ENCODE data around the gene PTPRN2.

PTPRN2 gene

DNA sequence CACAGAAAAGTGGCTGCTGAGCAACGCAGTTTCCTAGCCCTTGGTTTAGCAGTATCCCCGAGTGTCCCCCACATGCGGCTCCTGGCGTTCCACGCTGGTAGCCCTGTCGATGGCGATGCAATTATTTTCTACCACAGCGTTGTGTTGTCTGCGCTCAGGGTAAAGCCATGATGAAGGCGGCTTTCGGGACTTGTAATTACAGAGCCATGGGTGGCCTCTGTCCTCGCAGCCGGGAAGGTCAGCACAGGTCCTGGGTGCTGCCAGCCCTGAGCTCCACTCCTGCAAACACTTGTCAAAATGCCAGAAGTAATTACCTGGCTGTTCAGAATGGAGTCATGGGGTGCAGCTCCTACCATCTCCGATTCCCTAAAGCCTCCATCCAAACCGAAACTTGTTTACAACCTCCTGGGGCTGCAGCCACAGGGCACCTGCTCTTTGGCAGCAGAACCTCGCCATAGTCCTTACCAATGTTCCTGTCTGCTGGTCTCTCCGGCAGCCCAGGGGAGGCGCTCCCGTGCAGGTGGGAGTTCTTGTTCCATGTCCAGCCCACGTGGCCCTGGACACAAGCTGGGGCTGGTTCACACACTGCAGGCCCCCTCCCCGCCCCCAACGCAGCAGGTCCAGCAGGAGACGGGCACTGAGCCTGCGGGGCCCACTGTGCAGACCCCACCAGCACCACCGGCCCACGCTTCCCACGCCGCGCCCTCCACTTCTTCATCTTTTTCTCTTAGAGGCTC is 512.6 kb downstream of the PTPRN2 start:
- H3K36me3 ChIP-seq (ENCODE audit: insufficient read depth, low read length), result no peaks in the 10 kb centered on the region
- H3K4me3 ChIP-seq (ENCODE audit: low read depth in 1 of 2, low read length in 2 of 2), result no peak overlapping the region
- no peaks in the 10 kb centered on the region for H3K27me3 ChIP-seq (ENCODE audit: control insufficient read depth in 1 of 2, insufficient read depth in 2 of 2, low read length in 2 of 2)
- no peaks in the 10 kb centered on the region for H3K4me1 ChIP-seq (ENCODE audit: insufficient read depth, low read length)
- H3K27ac ChIP-seq (ENCODE audit: low read depth, low read length), result no peak overlapping the region
- no peak overlapping the region for H3K9ac ChIP-seq (ENCODE audit: low read length)
- no peaks in the 10 kb centered on the region for H3K9me3 ChIP-seq (ENCODE audit: low read length)

DNA sequence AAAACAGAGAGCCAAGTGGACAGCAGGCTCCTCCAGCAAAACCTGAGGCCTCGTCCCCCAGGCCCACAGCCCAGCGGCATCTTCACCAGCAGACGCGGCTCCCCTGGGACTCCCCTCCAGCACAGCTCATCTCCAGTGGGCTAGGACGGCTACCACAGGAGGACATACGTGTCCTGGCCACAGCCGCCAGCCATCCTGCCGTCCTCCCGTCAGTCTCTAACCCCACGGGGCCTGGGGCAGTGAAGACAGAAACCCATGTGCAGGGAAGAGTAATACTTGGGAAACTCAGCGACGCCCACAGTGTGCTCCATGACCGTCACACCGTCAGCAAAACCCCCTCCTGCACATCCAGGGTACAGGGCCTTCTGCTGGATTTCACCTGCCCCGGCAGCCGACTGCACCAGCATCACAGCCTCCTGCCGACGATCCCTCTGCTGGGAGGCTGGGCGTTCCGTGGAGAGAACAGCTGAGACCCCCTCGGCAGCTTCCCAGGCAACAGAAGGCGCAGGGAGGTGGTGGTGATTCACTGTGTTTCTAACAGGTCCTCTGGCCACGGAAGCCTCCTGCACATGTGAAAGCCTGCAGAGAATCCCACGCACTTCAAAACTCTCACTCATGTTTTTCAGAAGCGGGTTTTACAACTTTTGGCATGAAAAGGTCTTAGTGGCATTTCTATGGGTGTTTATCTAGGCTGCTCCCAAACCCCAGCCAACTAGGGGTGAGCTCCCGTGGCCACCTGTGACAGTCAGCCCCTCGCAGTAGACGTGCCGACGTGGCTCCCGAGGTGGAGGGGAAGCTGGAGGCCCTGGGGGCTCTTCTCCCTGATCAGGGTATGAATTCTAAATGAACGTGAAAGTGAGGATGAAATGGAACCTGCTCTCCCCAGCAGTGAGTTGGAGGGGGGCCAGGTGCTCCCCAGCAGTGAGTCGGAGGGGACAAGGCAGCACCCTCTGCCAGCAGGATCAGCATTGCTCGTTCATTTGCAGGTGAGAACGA is 513.5 kb downstream of the PTPRN2 start:
- H3K4me3 ChIP-seq (ENCODE audit: low read depth in 1 of 2, low read length in 2 of 2), result no peak overlapping the region
- no peak overlapping the region for H3K9ac ChIP-seq (ENCODE audit: low read length)
- H3K36me3 ChIP-seq (ENCODE audit: insufficient read depth, low read length), result no peaks in the 10 kb centered on the region
- no peaks in the 10 kb centered on the region for H3K27me3 ChIP-seq (ENCODE audit: control insufficient read depth in 1 of 2, insufficient read depth in 2 of 2, low read length in 2 of 2)
- no peaks in the 10 kb centered on the region for H3K4me1 ChIP-seq (ENCODE audit: insufficient read depth, low read length)
- H3K9me3 ChIP-seq (ENCODE audit: low read length), result no peaks in the 10 kb centered on the region
- H3K27ac ChIP-seq (ENCODE audit: low read depth, low read length), result no peak overlapping the region

DNA sequence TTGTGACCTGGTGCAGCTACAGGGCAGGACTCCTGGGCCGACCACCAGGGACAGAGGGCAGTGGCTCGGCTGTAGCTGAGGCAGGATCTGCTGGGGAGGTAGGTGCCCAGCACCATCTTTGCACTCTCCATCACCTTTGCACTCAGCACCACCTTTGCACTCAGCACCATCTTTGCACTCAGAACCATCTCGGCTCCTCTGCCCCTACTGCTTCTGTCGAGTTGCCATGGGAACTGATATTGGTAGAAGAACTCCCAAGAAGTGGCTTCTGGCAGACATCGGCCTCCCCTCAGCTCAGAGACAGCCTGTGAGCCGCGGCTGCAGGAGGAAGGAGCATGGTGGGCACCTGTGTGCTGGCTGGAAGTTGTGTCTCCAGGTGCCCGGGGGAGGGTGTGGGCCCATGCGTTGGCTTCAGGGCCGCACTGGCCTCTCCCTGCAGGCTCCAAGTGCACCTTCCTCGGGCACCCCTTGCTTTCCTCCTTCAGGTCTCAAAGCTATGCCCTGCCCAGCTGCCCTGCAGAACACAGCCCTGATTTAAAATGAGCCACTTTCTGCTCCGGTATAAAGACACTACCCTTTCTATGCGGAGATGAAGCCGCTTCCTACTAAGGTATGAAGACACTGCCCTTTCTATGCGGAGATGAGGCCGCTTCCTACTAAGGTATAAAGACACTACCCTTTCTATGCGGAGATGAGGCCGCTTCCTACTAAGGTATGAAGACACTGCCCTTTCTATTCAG is 514.5 kb downstream of the PTPRN2 start:
- no peaks in the 10 kb centered on the region for H3K27me3 ChIP-seq (ENCODE audit: control insufficient read depth in 1 of 2, insufficient read depth in 2 of 2, low read length in 2 of 2)
- H3K9me3 ChIP-seq (ENCODE audit: low read length), result no peaks in the 10 kb centered on the region
- no peak overlapping the region for H3K4me3 ChIP-seq (ENCODE audit: low read depth in 1 of 2, low read length in 2 of 2)
- H3K4me1 ChIP-seq (ENCODE audit: insufficient read depth, low read length), result no peaks in the 10 kb centered on the region
- no peak overlapping the region for H3K9ac ChIP-seq (ENCODE audit: low read length)
- H3K36me3 ChIP-seq (ENCODE audit: insufficient read depth, low read length), result no peaks in the 10 kb centered on the region
- H3K27ac ChIP-seq (ENCODE audit: low read depth, low read length), result no peak overlapping the region

DNA sequence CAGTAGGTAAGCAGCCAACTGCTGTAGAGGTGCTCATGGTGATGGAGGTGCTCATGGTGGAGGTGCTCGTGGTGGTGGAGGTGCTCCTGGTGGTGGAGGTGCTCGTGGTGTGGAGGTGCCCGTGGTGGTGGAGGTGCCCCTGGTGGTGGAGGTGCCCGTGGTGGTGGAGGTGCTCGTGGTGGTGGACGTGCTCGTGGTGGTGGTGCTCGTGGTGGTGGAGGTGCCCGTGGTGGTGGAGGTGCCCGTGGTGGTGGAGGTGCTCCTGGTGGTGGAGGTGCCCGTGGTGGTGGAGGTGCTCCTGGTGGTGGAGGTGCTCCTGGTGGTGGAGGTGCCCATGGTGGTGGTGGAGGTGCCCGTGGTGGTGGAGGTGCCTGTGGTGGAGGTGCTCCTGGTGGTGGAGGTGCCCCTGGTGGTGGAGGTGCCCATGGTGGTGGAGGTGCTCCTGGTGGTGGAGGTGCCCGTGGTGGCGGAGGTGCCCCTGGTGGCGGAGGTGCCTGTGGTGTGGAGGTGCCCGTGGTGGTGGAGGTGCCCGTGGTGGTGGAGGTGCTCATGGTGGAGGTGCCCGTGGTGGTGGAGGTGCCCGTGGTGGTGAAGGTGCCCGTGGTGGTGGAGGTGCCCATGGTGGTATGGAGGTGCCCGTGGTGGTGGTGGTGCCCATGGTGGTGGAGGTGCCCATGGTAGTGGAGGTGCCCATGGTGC is 517.3 kb downstream of the PTPRN2 start:
- Histone ChIP-seq H3K9ac (ENCODE audit: low read length) (no peak overlapping the region), H3K27me3 (ENCODE audit: control insufficient read depth in 1 of 2, insufficient read depth in 2 of 2, low read length in 2 of 2) (no peaks in the 10 kb centered on the region), H3K4me1 (ENCODE audit: insufficient read depth, low read length) (no peaks in the 10 kb centered on the region), H3K36me3 (ENCODE audit: insufficient read depth, low read length) (no peaks in the 10 kb centered on the region), H3K27ac (ENCODE audit: low read depth, low read length) (no peak overlapping the region), H3K9me3 (ENCODE audit: low read length) (no peaks in the 10 kb centered on the region), H3K4me3 (ENCODE audit: low read depth in 1 of 2, low read length in 2 of 2) (no peak overlapping the region)

DNA sequence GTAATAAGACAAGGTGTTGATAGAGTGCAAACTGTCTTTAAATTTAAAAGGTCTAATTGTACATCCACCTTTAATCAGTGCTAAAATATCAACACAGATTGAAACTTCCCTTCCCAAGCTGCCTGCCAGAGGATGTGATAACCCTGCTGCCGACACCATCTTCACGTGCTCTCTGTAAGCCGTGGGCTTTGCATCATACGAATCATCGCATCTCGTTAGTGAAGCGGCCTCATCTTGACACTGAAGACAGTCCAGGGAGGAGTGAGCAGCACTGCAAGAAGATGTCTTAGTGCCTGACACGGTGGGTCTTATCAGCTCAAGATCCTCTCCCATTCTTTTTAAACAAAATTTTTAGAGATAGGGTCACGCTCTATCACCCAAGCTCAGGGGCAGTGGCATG is 518.8 kb downstream of the PTPRN2 start:
- Histone ChIP-seq H3K4me1 (ENCODE audit: insufficient read depth, low read length) (no peaks in the 10 kb centered on the region), H3K27me3 (ENCODE audit: control insufficient read depth in 1 of 2, insufficient read depth in 2 of 2, low read length in 2 of 2) (no peaks in the 10 kb centered on the region), H3K27ac (ENCODE audit: low read depth, low read length) (no peak overlapping the region), H3K9ac (ENCODE audit: low read length) (no peak overlapping the region), H3K36me3 (ENCODE audit: insufficient read depth, low read length) (no peaks in the 10 kb centered on the region), H3K4me3 (ENCODE audit: low read depth in 1 of 2, low read length in 2 of 2) (no peak overlapping the region), H3K9me3 (ENCODE audit: low read length) (no peaks in the 10 kb centered on the region)

DNA sequence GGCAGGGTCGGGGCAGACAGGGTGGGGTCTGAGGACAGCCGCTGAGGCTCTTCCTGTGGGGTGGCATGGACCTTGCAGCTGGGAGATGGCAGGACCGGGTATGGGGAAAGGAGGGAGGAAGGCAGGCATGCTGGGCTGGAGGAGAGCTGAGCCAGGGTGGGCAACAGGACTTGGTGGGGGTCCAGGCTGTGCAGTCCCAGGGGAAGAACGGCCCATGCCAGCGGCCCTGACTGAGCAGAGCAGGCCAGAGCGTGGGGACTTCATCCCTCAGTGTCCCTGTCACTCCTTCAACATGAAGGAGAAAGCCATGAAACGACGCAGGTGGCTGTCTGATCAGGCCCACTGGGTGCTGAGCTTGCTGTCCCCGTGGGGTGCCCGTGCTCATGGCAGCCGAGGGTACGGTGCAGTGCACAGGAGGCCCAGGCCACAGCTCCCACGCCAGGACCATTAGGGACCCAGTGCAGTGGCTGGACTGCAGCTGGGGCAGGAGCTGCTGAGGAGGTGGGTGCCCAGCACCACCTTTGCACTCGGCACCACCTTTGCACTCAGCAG is 519.6 kb downstream of the PTPRN2 start:
- H3K36me3 ChIP-seq (ENCODE audit: insufficient read depth, low read length), result no peaks in the 10 kb centered on the region
- no peak overlapping the region for H3K4me3 ChIP-seq (ENCODE audit: low read depth in 1 of 2, low read length in 2 of 2)
- no peak overlapping the region for H3K9ac ChIP-seq (ENCODE audit: low read length)
- no peaks in the 10 kb centered on the region for H3K9me3 ChIP-seq (ENCODE audit: low read length)
- H3K27ac ChIP-seq (ENCODE audit: low read depth, low read length), result no peak overlapping the region
- H3K27me3 ChIP-seq (ENCODE audit: control insufficient read depth in 1 of 2, insufficient read depth in 2 of 2, low read length in 2 of 2), result no peaks in the 10 kb centered on the region
- H3K4me1 ChIP-seq (ENCODE audit: insufficient read depth, low read length), result no peaks in the 10 kb centered on the region

DNA sequence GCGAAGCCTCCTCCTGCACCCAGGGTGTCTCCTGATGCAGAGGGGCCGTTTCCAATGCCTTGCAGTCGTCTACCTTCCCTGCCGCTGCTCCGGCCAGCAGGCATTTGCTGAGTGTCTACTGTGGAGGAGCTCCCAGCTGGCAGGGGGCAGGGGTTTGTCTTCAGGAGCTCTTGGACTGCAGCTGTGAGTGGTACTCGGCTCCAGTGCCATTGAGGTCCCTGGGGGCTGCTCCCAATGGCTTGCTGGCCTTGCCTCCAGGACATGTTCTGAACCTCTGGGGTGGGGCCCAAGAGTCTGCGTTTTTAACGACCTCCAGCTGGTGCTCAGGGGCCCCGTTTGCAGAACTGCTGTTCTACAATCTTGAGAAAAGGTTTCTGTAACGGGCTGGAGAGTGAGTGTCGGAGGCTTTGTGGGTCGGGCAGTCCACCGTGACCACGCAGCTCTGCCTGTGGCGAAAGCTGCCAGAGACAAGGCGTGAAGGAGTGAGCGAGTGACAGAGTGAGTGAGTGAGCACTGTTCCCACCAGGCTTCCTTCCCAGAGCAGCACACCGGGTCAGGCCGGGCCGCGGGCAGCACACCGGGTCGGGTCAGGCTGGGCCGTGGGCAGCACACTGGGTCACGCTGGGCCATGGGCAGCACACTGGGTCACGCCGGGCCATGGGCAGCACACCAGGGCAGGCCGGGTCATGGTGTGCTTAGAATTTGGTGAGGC is 520.2 kb downstream of the PTPRN2 start:
- Histone ChIP-seq H3K36me3 (ENCODE audit: insufficient read depth, low read length) (no peaks in the 10 kb centered on the region), H3K27ac (ENCODE audit: low read depth, low read length) (no peak overlapping the region), H3K27me3 (ENCODE audit: control insufficient read depth in 1 of 2, insufficient read depth in 2 of 2, low read length in 2 of 2) (no peaks in the 10 kb centered on the region), H3K9me3 (ENCODE audit: low read length) (no peaks in the 10 kb centered on the region), H3K4me3 (ENCODE audit: low read depth in 1 of 2, low read length in 2 of 2) (no peak overlapping the region), H3K9ac (ENCODE audit: low read length) (no peak overlapping the region), H3K4me1 (ENCODE audit: insufficient read depth, low read length) (no peaks in the 10 kb centered on the region)

DNA sequence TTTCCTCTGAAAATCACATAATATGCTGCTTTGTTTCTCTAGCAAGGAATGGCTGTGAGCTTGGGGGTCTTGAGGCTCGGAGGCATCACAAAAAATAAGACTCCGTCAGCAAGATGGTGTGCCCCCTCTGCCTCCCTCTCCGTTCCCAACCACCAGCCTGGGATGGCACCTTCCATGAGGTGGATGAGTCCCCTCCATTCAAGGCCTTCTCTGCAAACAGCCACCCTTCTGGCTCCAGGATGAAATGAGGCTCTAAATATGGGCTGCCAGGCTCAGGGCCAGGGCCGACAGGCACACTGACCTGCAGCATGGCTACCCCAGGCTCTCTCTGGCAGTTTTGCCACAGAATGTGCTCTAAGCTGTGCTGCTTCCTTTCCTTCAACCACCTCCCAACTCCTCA is 521.5 kb downstream of the PTPRN2 start:
- no peaks in the 10 kb centered on the region for H3K9me3 ChIP-seq (ENCODE audit: low read length)
- no peaks in the 10 kb centered on the region for H3K4me1 ChIP-seq (ENCODE audit: insufficient read depth, low read length)
- H3K9ac ChIP-seq (ENCODE audit: low read length), result no peak overlapping the region
- no peaks in the 10 kb centered on the region for H3K36me3 ChIP-seq (ENCODE audit: insufficient read depth, low read length)
- no peak overlapping the region for H3K4me3 ChIP-seq (ENCODE audit: low read depth in 1 of 2, low read length in 2 of 2)
- H3K27me3 ChIP-seq (ENCODE audit: control insufficient read depth in 1 of 2, insufficient read depth in 2 of 2, low read length in 2 of 2), result no peaks in the 10 kb centered on the region
- no peak overlapping the region for H3K27ac ChIP-seq (ENCODE audit: low read depth, low read length)

DNA sequence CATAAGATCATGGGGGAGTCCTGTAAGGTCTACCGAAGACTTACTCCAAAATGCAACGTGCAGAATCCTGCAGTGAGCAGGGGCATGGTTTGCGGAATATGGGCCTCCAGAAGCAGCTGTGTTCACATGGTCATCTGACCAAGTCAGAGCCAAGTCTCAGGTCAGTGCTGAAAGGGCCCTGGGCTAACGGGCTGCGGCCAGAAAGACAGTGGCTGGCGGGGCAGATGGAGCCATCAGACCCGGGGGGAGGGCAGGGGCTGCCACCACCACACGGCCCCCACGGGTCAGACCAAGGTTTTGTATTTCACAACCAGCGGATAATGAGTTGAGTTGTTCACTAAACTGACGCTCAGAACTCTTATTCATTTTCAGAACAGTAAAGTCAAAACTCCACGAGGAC is 522.3 kb downstream of the PTPRN2 start:
- Histone ChIP-seq H3K36me3 (ENCODE audit: insufficient read depth, low read length) (no peaks in the 10 kb centered on the region), H3K9me3 (ENCODE audit: low read length) (no peaks in the 10 kb centered on the region), H3K4me1 (ENCODE audit: insufficient read depth, low read length) (no peaks in the 10 kb centered on the region), H3K27ac (ENCODE audit: low read depth, low read length) (no peak overlapping the region), H3K9ac (ENCODE audit: low read length) (no peak overlapping the region), H3K27me3 (ENCODE audit: control insufficient read depth in 1 of 2, insufficient read depth in 2 of 2, low read length in 2 of 2) (no peaks in the 10 kb centered on the region), H3K4me3 (ENCODE audit: low read depth in 1 of 2, low read length in 2 of 2) (no peak overlapping the region)

DNA sequence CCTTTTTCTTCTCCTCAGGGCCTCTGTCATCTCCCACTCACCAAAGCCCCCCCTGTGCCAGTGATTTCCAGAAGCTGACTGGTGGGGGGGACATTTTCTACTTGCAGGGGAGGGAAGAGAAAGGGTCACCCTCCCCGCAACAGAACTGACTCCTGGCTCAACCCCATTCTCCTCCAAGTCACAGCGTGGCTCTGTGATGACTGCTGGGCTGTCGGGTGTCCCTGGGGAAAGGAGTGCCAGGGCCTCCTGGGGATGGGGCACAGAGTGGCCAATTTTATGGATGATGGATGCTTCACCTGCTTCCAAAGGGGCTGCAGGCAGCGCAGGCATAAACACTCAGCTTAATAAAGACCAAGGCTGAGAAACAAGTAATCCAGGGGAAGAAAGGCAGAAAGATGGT is 523.0 kb downstream of the PTPRN2 start:
- Histone ChIP-seq H3K4me1 (ENCODE audit: insufficient read depth, low read length) (no peaks in the 10 kb centered on the region), H3K9me3 (ENCODE audit: low read length) (no peaks in the 10 kb centered on the region), H3K4me3 (ENCODE audit: low read depth in 1 of 2, low read length in 2 of 2) (no peak overlapping the region), H3K27ac (ENCODE audit: low read depth, low read length) (no peak overlapping the region), H3K9ac (ENCODE audit: low read length) (no peak overlapping the region), H3K27me3 (ENCODE audit: control insufficient read depth in 1 of 2, insufficient read depth in 2 of 2, low read length in 2 of 2) (no peaks in the 10 kb centered on the region), H3K36me3 (ENCODE audit: insufficient read depth, low read length) (no peaks in the 10 kb centered on the region)

Data from muscle layer of colon (tissue), 2 donors.